H9 (cell line): ENCODE measurements around the gene CDC25B. TPM values are rescaled to one million over a fixed set of nuclear protein-coding genes. Genes with fewer than 3 reads are reported as not detected.

Experiments used
- DNase-seq: peaks from one replicate; pipeline ENCODE4 v3.0.0-alpha.2; 2017
- H2AFZ ChIP-seq: one replicate; pipeline ENCODE4 v1.6.1; 2013; ENCODE audit warnings: mild to moderate bottlenecking, low read length, control low read depth, moderate library complexity
- H2AK5ac ChIP-seq: 2 replicates; pipeline ENCODE4 v1.6.1; 2013; ENCODE audit warnings: low read length, control low read depth, mixed read lengths; ENCODE audit not compliant: insufficient read length
- H2BK120ac ChIP-seq: one replicate; pipeline ENCODE4 v1.6.1; 2013; ENCODE audit warnings: low read depth, mild to moderate bottlenecking, low read length, control low read depth, inconsistent platforms; ENCODE audit not compliant: poor library complexity, severe bottlenecking
- H2BK12ac ChIP-seq: 2 replicates; pipeline ENCODE4 v1.6.1; 2013; ENCODE audit warnings: low read length, control low read depth, mixed read lengths, low read depth; ENCODE audit not compliant: insufficient read length
- H2BK15ac ChIP-seq: 2 replicates; pipeline ENCODE4 v1.6.1; 2013; ENCODE audit warnings: low read depth, low read length, control low read depth
- H2BK20ac ChIP-seq: one replicate; pipeline ENCODE4 v1.6.1; 2013; ENCODE audit warnings: low read depth, mild to moderate bottlenecking, low read length, control low read depth, inconsistent platforms; ENCODE audit not compliant: poor library complexity, severe bottlenecking
- H2BK5ac ChIP-seq: 2 replicates; pipeline ENCODE4 v1.6.1; 2013; ENCODE audit warnings: low read length, control low read depth, mixed read lengths; ENCODE audit not compliant: insufficient read length
- H3K14ac ChIP-seq: 2 replicates; pipeline ENCODE4 v1.6.1; 2013; ENCODE audit warnings: low read length, control low read depth; ENCODE audit not compliant: insufficient read depth
- H3K18ac ChIP-seq: 2 replicates; pipeline ENCODE4 v1.6.1; 2013; ENCODE audit warnings: low read depth, mild to moderate bottlenecking, mixed read lengths, low read length, control low read depth; ENCODE audit not compliant: insufficient read length
- H3K23ac ChIP-seq: 2 replicates; pipeline ENCODE4 v1.6.1; 2013; ENCODE audit warnings: low read length, control low read depth, mixed read lengths, low read depth; ENCODE audit not compliant: insufficient read length
- H3K23me2 ChIP-seq: 2 replicates; pipeline ENCODE4 v1.6.1; 2013; ENCODE audit warnings: low read depth, mild to moderate bottlenecking, mixed read lengths, low read length, control low read depth; ENCODE audit not compliant: insufficient read length, poor library complexity, severe bottlenecking
- H3K27ac ChIP-seq: 2 replicates; pipeline ENCODE4 v1.5.1; 2013; ENCODE audit warnings: low read length, control low read depth, mixed read lengths, low read depth; ENCODE audit not compliant: insufficient read length
- H3K27me3 ChIP-seq: 2 replicates; pipeline ENCODE4 v1.6.1; 2013; ENCODE audit warnings: low read length, control low read depth, inconsistent platforms; ENCODE audit not compliant: insufficient read depth
- H3K4ac ChIP-seq: 2 replicates; pipeline ENCODE4 v1.6.1; 2013; ENCODE audit warnings: low read depth, mild to moderate bottlenecking, control low read depth, inconsistent platforms, low read length, moderate library complexity
- H3K4me1 ChIP-seq: 2 replicates; pipeline ENCODE4 v1.6.1; 2013; ENCODE audit warnings: low read length, control low read depth, inconsistent platforms; ENCODE audit not compliant: insufficient read depth
- H3K4me2 ChIP-seq: 2 replicates; pipeline ENCODE4 v1.6.1; 2013; ENCODE audit warnings: low read length, control low read depth, mixed read lengths; ENCODE audit not compliant: insufficient read length, insufficient read depth
- H3K56ac ChIP-seq: 2 replicates; pipeline ENCODE4 v1.6.1; 2013; ENCODE audit warnings: low read depth, mild to moderate bottlenecking, mixed read lengths, low read length, control low read depth; ENCODE audit not compliant: insufficient read length
- H3K79me1 ChIP-seq: 2 replicates; pipeline ENCODE4 v1.6.1; 2013; ENCODE audit warnings: low read depth, mild to moderate bottlenecking, moderate library complexity, low read length, control low read depth, inconsistent platforms; ENCODE audit not compliant: insufficient read depth, poor library complexity, severe bottlenecking
- H3K79me2 ChIP-seq: 2 replicates; pipeline ENCODE4 v1.6.1; 2013; ENCODE audit warnings: low read length, control low read depth, inconsistent platforms; ENCODE audit not compliant: insufficient read depth
- H3K9ac ChIP-seq: 2 replicates; pipeline ENCODE4 v1.6.1; 2013; ENCODE audit warnings: low read length, control low read depth, mixed read lengths; ENCODE audit not compliant: insufficient read length; ENCODE audit errors: extremely low read depth
- H3K9me3 ChIP-seq: one replicate; pipeline ENCODE4 v1.6.1; 2013; ENCODE audit warnings: low read depth, low read length, inconsistent platforms; ENCODE audit not compliant: control insufficient read depth
- H3T11ph ChIP-seq: one replicate; pipeline ENCODE4 v1.6.1; 2013; ENCODE audit warnings: mild to moderate bottlenecking, low read length, control low read depth, inconsistent platforms
- H4K20me1 ChIP-seq: one replicate; pipeline ENCODE4 v1.6.1; 2013; ENCODE audit not compliant: control insufficient read depth, insufficient read length, insufficient read depth
- H4K5ac ChIP-seq: 2 replicates; pipeline ENCODE4 v1.6.1; 2013; ENCODE audit warnings: low read depth, mild to moderate bottlenecking, mixed read lengths, low read length, control low read depth; ENCODE audit not compliant: insufficient read length
- H4K8ac ChIP-seq: replicated peaks from 2 replicates; pipeline ENCODE4 v1.6.1; 2013; ENCODE audit warnings: low read length, control low read depth, mixed read lengths, low read depth; ENCODE audit not compliant: insufficient read length
- H4K91ac ChIP-seq: 2 replicates; pipeline ENCODE4 v1.6.1; 2013; ENCODE audit warnings: low read depth, mild to moderate bottlenecking, moderate library complexity, mixed read lengths, low read length, control low read depth; ENCODE audit not compliant: insufficient read length
- H3K27ac Mint-ChIP-seq, 3 experiments: 2 replicates in 2 of 3; 3 replicates in 1 of 3; pipeline ENCODE4 v1.8.0; 2020 to 2021; ENCODE audit warnings: mixed read lengths in 3 of 3, mild to moderate bottlenecking in 1 of 3, moderate library complexity in 1 of 3
- H3K27me3 Mint-ChIP-seq: 2 replicates; pipeline ENCODE4 v1.8.0; 2021; ENCODE audit warnings: low read depth, mild to moderate bottlenecking, moderate library complexity, mixed read lengths
- H3K36me3 Mint-ChIP-seq, 3 experiments: 2 replicates in 2 of 3; 3 replicates in 1 of 3; pipeline ENCODE4 v1.8.0; 2020 to 2021; ENCODE audit warnings: low read depth in 3 of 3, mixed read lengths in 3 of 3; ENCODE audit not compliant: insufficient read depth in 1 of 3
- H3K4me1 Mint-ChIP-seq, 2 experiments: 2 replicates each; pipeline ENCODE4 v1.8.0; 2020; ENCODE audit warnings: mixed read lengths in 2 of 2
- H3K4me3 Mint-ChIP-seq, 2 experiments: 2 replicates in 1 of 2; 3 replicates in 1 of 2; pipeline ENCODE4 v1.8.0; 2020 to 2021; ENCODE audit warnings: mild to moderate bottlenecking in 2 of 2, mixed read lengths in 2 of 2, moderate library complexity in 1 of 2
- H3K9me3 Mint-ChIP-seq, 2 experiments: 2 replicates in 1 of 2; 3 replicates in 1 of 2; pipeline ENCODE4 v1.8.0; 2020; ENCODE audit warnings: mild to moderate bottlenecking in 2 of 2, mixed read lengths in 2 of 2, moderate library complexity in 1 of 2
- WGBS: extraction: QIAGEN DNeasy Blood & Tissue Kit; methylation state at CpG from one replicate; pipeline ENCODE4 v1.1.7; 2013; ENCODE audit warnings: missing lambda C conversion rate, low lambda C conversion rate, mixed read lengths; ENCODE audit not compliant: insufficient read length; ENCODE audit errors: extremely low coverage; 5-methylcytosine and 5-hydroxymethylcytosine counted together
- total RNA-seq: library from RNA; stranded (reverse); gene quantifications from 2 replicates; pipeline ENCODE4 v1.2.1, GENCODE V29; 2021
- TF ChIP-seq, protein P1 (sequence below): fragments of 200-600 bp; sonication (generic); conservative IDR thresholded peaks from 3 replicates; pipeline ENCODE4 v1.8.0; 2021; ENCODE audit warnings: antibody characterized with exemption, mild to moderate bottlenecking

CDC25B gene
- total RNA-seq, 1 experiment from 2014 or later: 24.0 TPM

DNA sequence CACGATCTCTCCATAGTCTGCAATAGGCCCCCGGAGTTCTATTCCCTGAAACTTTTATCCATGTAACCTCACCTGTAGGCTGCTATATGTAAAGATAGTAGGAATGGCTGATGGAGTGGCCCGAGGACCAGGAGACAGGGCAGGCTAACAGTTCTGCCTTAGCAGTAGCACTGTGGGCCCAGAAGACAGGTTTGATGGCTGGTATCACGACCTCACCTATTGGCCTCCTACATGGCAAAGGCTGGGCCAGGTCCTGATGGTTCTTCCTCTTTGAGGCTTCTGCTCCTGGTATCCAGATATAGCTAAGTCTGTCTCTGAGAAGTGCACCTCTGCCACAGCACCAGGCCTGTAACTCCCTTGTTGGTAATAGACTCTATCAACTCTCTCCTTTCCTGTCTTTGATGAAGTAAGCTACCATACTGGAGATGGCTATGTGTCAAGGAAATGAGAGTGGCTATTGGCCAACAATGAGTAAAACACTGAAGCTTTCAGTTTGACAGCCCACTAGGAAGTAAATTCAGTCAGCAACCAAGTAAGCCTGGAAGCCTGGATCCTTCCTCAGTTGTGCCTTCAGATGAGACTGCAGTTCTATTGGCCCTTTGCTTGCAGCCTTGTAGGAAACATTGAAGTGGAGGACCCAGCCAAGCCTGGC is 20.5 kb upstream of the CDC25B start:
- no peaks in the 10 kb centered on the region for H3K9me3 Mint-ChIP-seq
- Histone ChIP-seq H3K18ac (no peak overlapping the region), H3K14ac (no peak overlapping the region), H3K4ac (no peak overlapping the region), H2BK12ac (no peak overlapping the region), H3K56ac (no peak overlapping the region), H3K27me3 (peaks cover 2% of the 10 kb centered on the region; the same call in 1 of the 2 replicates), H2BK120ac (no peak overlapping the region), H4K8ac (no peak overlapping the region), H4K5ac (no peak overlapping the region), H3K23me2 (peaks cover 12% of the 10 kb centered on the region), H3K23ac (no peak overlapping the region), H2BK20ac (no peak overlapping the region), H3K4me1 (no peaks in the 10 kb centered on the region; the same call in 1 of the 2 replicates), H3K9ac (no peak overlapping the region), H3K79me1 (no peaks in the 10 kb centered on the region), H2AK5ac (no peak overlapping the region), H3K79me2 (no peaks in the 10 kb centered on the region), H3K9me3 (no peaks in the 10 kb centered on the region), H2BK15ac (no peak overlapping the region), H4K20me1 (no peaks in the 10 kb centered on the region), H2BK5ac (no peak overlapping the region), H3K4me2 (no peak overlapping the region), H3K27ac (no peak overlapping the region), H3T11ph (no peak overlapping the region), H2AFZ (no peak overlapping the region), H4K91ac (no peak overlapping the region)
- no peak overlapping the region for H3K4me3 Mint-ChIP-seq
- no peak for DNase-seq
- peaks cover 61% of the 10 kb centered on the region for H3K27me3 Mint-ChIP-seq
- H3K4me1 Mint-ChIP-seq: peaks cover 9 to 16% of the 10 kb centered on the region in 2 experiments
- H3K27ac Mint-ChIP-seq: no peak overlapping the region
- WGBS: no CpG with 5 or more reads among the region's 4 CpGs
- no peaks in the 10 kb centered on the region; a peak in 1 of 7 replicates for H3K36me3 Mint-ChIP-seq
- TF ChIP-seq, protein P1, sequence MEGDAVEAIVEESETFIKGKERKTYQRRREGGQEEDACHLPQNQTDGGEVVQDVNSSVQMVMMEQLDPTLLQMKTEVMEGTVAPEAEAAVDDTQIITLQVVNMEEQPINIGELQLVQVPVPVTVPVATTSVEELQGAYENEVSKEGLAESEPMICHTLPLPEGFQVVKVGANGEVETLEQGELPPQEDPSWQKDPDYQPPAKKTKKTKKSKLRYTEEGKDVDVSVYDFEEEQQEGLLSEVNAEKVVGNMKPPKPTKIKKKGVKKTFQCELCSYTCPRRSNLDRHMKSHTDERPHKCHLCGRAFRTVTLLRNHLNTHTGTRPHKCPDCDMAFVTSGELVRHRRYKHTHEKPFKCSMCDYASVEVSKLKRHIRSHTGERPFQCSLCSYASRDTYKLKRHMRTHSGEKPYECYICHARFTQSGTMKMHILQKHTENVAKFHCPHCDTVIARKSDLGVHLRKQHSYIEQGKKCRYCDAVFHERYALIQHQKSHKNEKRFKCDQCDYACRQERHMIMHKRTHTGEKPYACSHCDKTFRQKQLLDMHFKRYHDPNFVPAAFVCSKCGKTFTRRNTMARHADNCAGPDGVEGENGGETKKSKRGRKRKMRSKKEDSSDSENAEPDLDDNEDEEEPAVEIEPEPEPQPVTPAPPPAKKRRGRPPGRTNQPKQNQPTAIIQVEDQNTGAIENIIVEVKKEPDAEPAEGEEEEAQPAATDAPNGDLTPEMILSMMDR: no peak
